Suprapubic skin (tissue), 3 donors: ENCODE measurements around the gene INPP5F.

ENCODE experiments used
- CTCF ChIP-seq, 2 donors: fragments of 200-600 bp in 1 of 2; fragments of 450-650 bp in 1 of 2; sonication (generic) in 1 of 2; IDR thresholded peaks; one replicate each; pipeline ENCODE4 v1.5.1; 2016 to 2019; ENCODE audit warnings: antibody characterized with exemption in 2 of 2, mild to moderate bottlenecking in 1 of 2, moderate library complexity in 1 of 2
- POLR2A ChIP-seq, 2 donors: fragments of 450-650 bp; IDR thresholded peaks; one replicate each; pipeline ENCODE4 v1.6.1; 2017; ENCODE audit warnings: antibody characterized with exemption in 2 of 2, mild to moderate bottlenecking in 2 of 2, moderate library complexity in 2 of 2

- TF ChIP-seq CTCF (IDR thresholded peaks at IDR 0.05) (no peak), POLR2A (IDR thresholded peaks at IDR 0.05) (no peak)
These were observed 126.4 kb downstream of the INPP5F start for GRCh38 chr10:119852277-119852676.
